Erythroblast (primary cell): ENCODE results near the gene UGT1A5.

Experiments used
- GATA1 ChIP-seq: IDR thresholded peaks from 2 replicates; pipeline ENCODE4 v1.6.1; 2011; ENCODE audit warnings: low read depth, mild to moderate bottlenecking, control low read depth, low read length, moderate library complexity
- POLR2A ChIP-seq: IDR thresholded peaks from 2 replicates; pipeline ENCODE4 v1.6.1; 2011; ENCODE audit warnings: mild to moderate bottlenecking, low read length

- TF ChIP-seq POLR2A: no peak
- no peak for TF ChIP-seq GATA1
These were observed 32.5 kb downstream of the UGT1A5 start for GRCh38 chr2:233745073-233745755.
